Skeletal muscle satellite cell (primary cell): ENCODE data around the gene TMEM250.

Experiments
- H3K27me3 ChIP-seq: 2 replicates; pipeline ENCODE4 v1.7.0; 2013; ENCODE audit warnings: low read length; ENCODE audit not compliant: control insufficient read depth, insufficient read depth
- H3K36me3 ChIP-seq: 2 replicates; pipeline ENCODE4 v1.7.0; 2013; ENCODE audit warnings: mild to moderate bottlenecking, control low read depth, low read length; ENCODE audit not compliant: insufficient read depth
- H3K4me1 ChIP-seq: 2 replicates; pipeline ENCODE4 v1.7.0; 2013; ENCODE audit warnings: low read length; ENCODE audit not compliant: control insufficient read depth, insufficient read depth
- H3K4me2 ChIP-seq: 2 replicates; pipeline ENCODE4 v1.7.0; 2013; ENCODE audit warnings: mild to moderate bottlenecking, low read length
- H3K4me3 ChIP-seq: 2 replicates; pipeline ENCODE4 v1.7.0; 2013; ENCODE audit warnings: low read length
- H3K9ac ChIP-seq: 2 replicates; pipeline ENCODE4 v1.7.0; 2013; ENCODE audit warnings: mild to moderate bottlenecking, low read depth, low read length, moderate library complexity
- H3K9me3 ChIP-seq: replicated peaks from 2 replicates; pipeline ENCODE4 v1.7.0; 2013; ENCODE audit warnings: mild to moderate bottlenecking, control low read depth, low read length

TMEM250 gene

DNA sequence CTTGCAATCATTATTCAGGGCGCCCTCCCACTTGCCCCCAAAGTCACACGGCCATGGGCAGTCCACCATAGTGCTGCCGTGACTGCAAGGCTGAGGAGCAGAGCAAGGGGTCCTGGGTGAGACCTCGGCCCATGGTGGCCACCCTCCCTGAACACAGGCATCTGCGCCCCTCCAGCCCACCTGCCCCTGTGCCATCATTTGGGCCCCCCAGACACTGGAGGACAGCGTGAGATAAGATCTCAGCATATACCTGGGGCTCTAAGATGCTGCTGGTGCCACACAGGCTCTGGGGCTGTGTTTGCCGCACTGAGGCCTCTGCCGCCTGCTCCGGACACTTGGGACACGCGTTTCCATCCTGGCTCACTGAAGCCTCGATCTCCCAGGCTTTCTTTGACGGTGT lies 3.5 kb downstream of the TMEM250 start:
- Histone ChIP-seq H3K36me3 (peaks cover 18% of the 10 kb centered on the region), H3K9me3 (no peaks in the 10 kb centered on the region), H3K9ac (no peak overlapping the region), H3K4me3 (no peak overlapping the region), H3K4me2 (no peak overlapping the region), H3K4me1 (peaks cover 27% of the 10 kb centered on the region), H3K27me3 (no peaks in the 10 kb centered on the region)

DNA sequence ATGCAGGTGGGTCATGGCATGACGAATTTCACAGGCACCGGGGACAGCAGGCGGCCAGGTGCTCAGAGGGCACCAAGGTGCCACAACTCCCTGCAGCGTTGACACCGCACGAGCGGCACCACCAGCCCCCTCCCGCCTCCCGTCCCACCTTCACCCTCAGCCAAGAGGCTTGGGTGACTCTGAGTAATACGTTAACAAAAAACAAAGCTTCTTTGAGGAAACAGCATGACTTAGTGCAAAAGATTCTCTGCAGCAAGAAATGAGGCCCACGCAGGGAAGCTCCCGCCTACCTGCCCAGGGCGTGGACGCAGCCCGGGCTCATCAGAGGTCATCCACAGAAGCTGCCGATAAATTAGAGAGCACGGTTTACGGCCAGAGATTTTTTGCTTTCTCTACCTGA lies 4.1 kb downstream of the TMEM250 start:
- Histone ChIP-seq H3K4me3 (no peak overlapping the region), H3K9ac (no peak overlapping the region), H3K27me3 (no peaks in the 10 kb centered on the region), H3K4me1 (peaks cover 26% of the 10 kb centered on the region), H3K9me3 (no peaks in the 10 kb centered on the region), H3K4me2 (no peak overlapping the region), H3K36me3 (peaks cover 18% of the 10 kb centered on the region)

DNA sequence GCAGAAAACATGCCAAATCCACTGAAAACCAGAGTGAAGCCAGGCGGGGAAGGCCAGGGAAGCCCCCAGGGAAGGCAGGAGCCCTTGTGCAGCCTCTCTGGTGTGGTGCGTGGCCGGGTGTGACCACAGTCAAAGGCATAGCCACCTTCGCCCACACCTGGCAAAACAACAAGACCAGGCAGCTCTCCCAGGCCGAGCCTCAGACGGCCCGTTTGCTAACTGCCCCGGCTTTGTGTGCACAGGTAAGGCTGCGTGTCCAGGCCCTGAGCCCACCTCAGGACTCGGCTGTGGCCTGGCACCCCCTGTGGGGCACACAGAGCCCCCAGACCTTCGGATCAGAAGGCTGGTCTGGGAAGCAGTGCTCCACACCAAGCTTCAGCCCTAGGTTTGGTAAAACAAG lies 6.1 kb downstream of the TMEM250 start:
- H3K9ac ChIP-seq, result no peak overlapping the region
- H3K4me1 ChIP-seq, result peaks cover 26% of the 10 kb centered on the region
- no peaks in the 10 kb centered on the region for H3K27me3 ChIP-seq
- no peaks in the 10 kb centered on the region for H3K9me3 ChIP-seq
- no peak overlapping the region for H3K4me3 ChIP-seq
- no peak overlapping the region for H3K4me2 ChIP-seq
- peaks cover 18% of the 10 kb centered on the region for H3K36me3 ChIP-seq

DNA sequence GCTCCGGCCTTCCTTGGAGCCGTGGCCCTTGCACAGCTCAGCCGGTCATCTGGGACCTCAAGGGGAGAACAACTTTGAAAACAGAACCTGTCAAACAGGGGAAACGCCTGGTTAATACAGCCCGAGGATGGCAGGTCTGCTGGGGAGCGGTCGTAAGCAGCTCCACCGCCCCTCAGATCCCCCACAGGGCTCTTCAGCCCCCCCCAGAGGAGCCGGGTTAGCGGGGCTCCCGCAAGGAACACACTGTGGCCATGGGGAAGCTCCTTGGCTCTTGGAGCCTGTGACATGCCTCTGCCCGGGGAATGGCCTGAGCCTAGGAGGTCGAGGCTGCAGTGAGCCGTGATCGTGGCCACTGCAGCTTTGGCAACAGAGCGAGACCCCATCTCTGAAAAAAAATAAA lies 6.8 kb downstream of the TMEM250 start:
- Histone ChIP-seq H3K9me3 (no peaks in the 10 kb centered on the region), H3K27me3 (no peaks in the 10 kb centered on the region), H3K4me3 (no peak overlapping the region), H3K4me2 (no peak overlapping the region), H3K36me3 (peaks cover 18% of the 10 kb centered on the region), H3K4me1 (peaks cover 20% of the 10 kb centered on the region), H3K9ac (no peak overlapping the region)

DNA sequence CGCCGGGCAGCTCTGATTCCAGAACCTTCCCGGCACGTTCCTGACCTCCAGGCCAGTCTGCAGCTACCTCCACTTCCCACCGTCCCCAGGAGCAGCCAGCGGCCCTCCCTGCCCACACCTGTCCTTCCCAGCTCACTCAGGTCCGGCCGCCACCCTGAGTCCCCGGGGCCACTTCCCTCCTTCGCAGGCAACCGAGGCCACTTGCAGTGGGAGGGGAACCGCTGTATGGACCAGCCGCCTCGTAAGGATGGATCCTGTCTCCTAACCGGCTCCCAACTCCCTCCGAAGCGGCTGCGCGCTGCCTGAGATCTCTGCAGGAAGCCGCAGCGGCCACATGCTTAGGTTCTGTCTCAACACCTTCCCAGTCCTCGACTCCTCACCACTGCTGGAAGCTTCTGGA lies 7.5 kb downstream of the TMEM250 start:
- Histone ChIP-seq H3K4me3 (no peak overlapping the region), H3K27me3 (no peaks in the 10 kb centered on the region), H3K9me3 (no peaks in the 10 kb centered on the region), H3K4me1 (peaks cover 24% of the 10 kb centered on the region), H3K9ac (no peak overlapping the region), H3K4me2 (no peak overlapping the region), H3K36me3 (peaks cover 13% of the 10 kb centered on the region)

DNA sequence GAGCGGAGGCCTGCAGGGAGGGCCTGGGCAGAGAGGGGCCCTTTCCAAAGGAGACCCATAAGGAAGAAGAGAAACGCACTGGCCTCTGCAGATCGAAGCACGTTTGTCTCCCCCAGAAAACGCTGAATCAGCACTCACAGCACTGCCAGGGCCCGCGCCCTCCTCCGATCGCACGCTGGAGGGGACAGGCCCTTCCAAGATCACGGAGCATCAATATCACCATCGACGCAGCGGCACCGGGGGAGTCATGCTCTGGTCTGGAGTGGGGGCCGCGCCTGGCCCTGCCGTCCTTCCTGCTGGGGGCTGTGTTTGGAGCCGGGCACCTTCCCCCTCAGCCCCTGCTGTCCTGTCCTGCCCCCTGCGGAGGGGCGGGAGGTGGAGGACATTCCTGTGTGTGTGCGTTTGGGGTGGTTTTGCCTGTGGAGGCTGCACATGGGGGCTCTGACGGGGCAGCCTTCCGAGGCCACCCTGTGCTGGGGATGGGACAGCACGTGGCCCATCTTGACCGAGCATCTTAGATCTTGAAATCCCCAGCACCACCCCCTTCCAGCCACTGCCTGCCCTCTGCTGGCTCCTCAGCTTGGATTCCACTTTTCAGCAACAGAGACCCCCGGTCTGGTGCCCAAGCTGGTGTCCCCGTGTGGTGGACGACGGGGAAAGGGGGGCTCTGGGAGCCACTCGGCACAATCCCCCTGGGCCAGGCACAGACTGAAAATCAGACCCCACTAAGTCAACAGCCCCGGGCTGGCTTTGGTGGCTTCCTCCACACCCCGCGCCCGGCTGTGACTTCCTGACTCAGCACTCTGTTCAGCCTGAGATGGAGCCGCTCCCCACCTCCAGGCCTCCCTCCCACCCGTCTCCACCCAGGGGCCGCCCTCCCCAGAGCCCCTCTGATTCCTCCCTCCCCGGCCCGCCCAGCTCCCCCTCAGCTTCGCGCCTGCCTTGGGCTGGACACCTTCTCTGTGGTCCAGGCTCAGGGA lies 8.3 kb downstream of the TMEM250 start:
- Histone ChIP-seq H3K27me3 (no peaks in the 10 kb centered on the region), H3K36me3 (peaks cover 7% of the 10 kb centered on the region), H3K4me2 (peak overlapping the region; percentile 88), H3K4me1 (peaks cover 32% of the 10 kb centered on the region), H3K9me3 (no peaks in the 10 kb centered on the region), H3K4me3 (peak overlapping the region; percentile 65), H3K9ac (peak overlapping the region; percentile 16)

DNA sequence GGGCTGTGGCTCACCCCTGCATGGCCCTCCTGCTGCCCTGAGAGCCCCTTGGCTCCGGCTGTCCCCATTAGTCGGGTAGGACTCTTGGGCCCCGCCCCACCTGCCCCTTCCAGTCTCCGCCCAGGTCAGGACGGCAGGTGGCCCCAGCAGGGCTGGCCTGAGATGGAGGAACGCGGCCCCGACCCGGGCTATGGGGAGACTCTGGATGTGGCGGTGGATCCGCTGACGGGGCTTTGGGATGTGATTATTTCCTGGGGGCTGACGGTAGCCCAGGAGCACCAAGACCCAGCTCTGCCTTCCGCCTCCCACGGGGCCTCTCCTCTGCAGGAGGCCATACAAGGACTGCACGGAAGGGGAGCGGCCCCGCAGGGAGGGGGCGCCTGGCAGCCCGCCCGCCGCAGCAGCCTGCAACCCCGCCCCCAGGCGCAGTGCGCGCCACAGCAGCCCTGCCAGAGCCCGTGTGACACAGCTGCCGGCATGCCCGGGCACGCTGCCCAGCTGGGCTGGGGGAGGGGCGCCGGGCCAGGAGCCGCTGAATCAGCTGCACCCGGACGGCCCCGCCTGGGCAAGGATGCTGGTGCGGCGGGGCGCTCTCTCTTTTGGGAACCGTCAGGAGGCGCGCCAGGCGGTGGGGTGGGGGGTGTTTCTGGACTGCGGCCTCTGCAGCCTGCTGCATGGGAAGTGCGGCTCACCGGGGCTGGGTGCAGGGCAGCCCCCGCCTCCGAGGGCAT lies 9.2 kb downstream of the TMEM250 start:
- H3K27me3 ChIP-seq, result no peaks in the 10 kb centered on the region
- H3K9ac ChIP-seq, result peak overlapping the region; percentile 42
- H3K4me1 ChIP-seq, result peaks cover 40% of the 10 kb centered on the region
- H3K4me2 ChIP-seq, result peak overlapping the region; percentile 88
- no peaks in the 10 kb centered on the region for H3K36me3 ChIP-seq
- H3K4me3 ChIP-seq, result peak overlapping the region; percentile 65
- no peaks in the 10 kb centered on the region for H3K9me3 ChIP-seq

DNA sequence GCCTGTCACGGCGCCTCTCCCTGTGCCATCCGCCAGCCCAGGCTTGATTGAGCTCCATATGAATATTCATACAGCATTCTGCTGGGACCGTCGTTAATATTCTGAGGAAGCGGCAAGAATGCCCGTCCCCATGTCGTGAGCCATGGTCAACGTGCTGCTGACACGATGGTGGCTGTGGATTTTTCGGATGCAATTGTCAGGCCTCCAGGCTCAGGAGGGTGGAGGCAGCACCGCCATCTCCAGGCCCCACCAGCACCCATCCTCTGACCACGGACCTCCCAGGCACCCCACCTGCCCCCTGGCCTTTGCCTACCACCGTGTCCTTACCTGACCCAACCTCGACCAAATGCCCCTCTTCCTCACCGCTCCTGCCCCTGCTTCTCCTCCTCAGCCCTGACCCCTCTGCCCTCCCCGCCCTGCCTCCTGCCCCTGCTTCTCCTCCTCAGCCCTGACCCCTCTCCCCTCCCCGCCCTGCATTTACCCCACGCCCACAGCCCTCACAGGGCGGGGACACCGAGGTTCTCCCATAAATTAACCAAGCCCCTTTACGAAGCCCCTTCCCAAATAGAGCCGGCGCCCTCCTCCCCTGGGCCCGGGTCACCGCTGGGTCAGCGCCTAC lies 9.9 kb downstream of the TMEM250 start:
- Histone ChIP-seq H3K4me2 (peak overlapping the region; percentile 88), H3K4me3 (no peak overlapping the region), H3K27me3 (no peaks in the 10 kb centered on the region), H3K9ac (no peak overlapping the region), H3K36me3 (no peaks in the 10 kb centered on the region), H3K4me1 (peaks cover 43% of the 10 kb centered on the region), H3K9me3 (no peaks in the 10 kb centered on the region)

DNA sequence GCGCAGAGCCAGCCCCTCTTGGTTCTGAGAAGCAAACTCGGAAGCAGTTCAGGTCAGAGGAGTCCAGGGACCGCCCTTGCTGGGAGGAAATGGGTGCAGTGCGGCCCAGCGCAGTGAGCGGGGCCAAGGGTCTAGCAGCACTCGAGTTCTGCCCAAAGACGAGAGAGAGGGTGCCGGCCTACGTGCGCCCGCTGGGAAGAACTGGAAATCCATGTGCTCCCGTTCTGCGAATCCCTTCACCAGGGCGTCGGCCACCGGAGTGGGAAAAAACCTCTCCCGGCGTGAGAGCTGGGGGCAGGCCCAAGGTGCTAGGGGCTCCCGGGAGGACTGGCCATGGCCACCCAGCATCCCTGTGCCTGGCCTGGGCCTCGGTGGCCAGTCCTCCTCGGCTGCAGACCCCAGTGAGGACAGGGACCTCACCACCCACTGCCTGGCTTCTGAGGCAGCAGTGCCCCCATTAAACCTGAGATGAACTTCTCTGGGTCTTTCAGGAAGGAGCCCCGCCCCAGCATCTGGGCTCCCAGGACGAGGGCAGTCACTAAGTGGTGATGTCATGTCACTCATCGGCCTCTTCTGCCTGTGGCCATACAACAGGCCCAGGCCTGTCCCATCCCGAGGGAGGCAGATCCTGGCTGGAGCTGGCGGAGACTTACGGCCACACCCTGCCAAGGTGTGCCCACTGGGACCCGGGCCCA lies 10.6 kb downstream of the TMEM250 start:
- Histone ChIP-seq H3K9me3 (no peaks in the 10 kb centered on the region), H3K36me3 (no peaks in the 10 kb centered on the region), H3K4me1 (peaks cover 46% of the 10 kb centered on the region), H3K9ac (no peak overlapping the region), H3K27me3 (no peaks in the 10 kb centered on the region), H3K4me3 (no peak overlapping the region), H3K4me2 (no peak overlapping the region)

DNA sequence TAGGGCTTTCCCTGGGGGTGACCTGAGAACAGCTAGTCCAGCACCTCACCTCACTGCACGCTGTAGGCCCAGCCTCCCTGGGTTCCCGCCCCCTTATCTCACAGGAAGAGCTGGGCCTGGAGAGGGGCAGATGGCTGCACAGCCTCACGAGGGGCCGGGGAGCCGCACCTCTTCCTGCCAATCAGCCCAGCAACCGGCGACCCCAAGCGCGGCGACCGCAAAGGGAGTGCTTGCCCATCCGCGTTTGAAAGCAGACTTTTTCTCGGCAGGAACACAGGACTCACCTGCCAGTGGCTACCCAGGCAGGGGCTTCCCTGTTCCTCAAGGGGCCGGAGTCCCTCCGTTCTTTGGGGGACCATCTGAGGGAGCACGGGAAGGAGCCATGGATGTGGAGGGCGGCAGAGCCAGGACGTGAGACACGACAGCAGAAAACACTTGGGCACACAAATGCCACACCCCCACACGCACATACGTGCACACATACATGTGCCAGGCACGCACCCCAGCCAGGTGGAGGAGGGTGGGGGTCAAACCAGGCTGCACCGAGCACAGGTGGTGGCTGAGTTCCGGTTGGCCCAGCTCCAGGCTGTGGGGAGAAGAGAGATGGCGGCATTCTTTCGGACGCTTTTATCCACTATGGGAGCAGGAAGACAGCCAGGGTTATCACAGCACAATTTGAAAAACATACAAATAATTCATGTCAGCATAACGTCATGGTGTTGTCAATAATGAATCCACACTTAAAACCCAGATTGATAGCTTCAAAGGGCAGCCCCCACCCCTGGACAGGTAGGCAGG lies 11.3 kb downstream of the TMEM250 start:
- Histone ChIP-seq H3K9ac (no peak overlapping the region), H3K4me1 (peaks cover 46% of the 10 kb centered on the region), H3K4me3 (no peak overlapping the region), H3K4me2 (no peak overlapping the region), H3K27me3 (no peaks in the 10 kb centered on the region), H3K9me3 (no peaks in the 10 kb centered on the region), H3K36me3 (no peaks in the 10 kb centered on the region)
